ENCODE results near the gene HTR6. TPM values are rescaled to one million over a fixed set of nuclear protein-coding genes. Genes with fewer than 3 reads are reported as not detected.

HTR6 gene
- total and polyA plus RNA-seq, 2 of the 4 experiments (the other 2 are of a cell fraction) = not detected

DNA sequence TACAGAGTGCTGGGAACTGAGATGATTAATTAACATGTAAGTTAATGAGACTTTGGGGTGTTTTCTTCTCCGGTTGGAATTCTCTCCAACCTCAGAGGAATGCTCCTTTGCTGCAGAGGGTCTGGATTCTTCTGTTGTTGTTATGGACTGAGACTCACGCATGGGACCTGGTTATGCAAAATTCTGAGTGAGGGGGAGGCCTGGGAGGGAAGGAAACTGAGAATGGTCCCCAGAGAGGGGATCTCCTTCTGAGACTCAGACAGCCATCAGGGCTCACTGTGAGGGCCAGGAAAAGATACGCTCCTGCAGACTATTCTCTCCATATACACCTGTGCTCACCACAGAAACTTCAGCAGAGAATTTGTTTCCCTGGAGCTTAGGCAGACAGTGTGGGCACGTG, 56.3 kb downstream of the HTR6 start:
- H4K91ac ChIP-seq (ENCODE audit: insufficient read depth, low read depth, low read length) = no peak overlapping the region
- in situ Hi-C loops (cut with MboI; ENCODE audit: low sequenced_read_pairs) (no loop called here), intact Hi-C loops (cut with micrococcal nuclease) (no loop called here), dilution Hi-C loops (cut with HindIII; ENCODE audit: low sequenced_read_pairs, unreplicated experiment) (no loop called here)
- WGBS, 2 experiments (ENCODE audit: extremely low coverage in 2 of 2, insufficient read length in 1 of 2) = no CpG with 5 or more reads among the region's 4 CpGs
- H3K36me3 ChIP-seq (ENCODE audit: control insufficient read depth, insufficient read depth, low read length) = peaks cover 2% of the 10 kb centered on the region; the same call in 1 of the 2 replicates
- H3K56ac ChIP-seq (ENCODE audit: extremely low read depth, insufficient read depth, low read length) = no peak overlapping the region
- H2BK5ac ChIP-seq (ENCODE audit: low read depth, low read length, poor library complexity, severe bottlenecking) = no peak overlapping the region
- no peak overlapping the region for H2BK15ac ChIP-seq (ENCODE audit: low read depth, low read length)
- no peak overlapping the region for H4K5ac ChIP-seq (ENCODE audit: low read depth, low read length)
- H3K27me3 ChIP-seq (ENCODE audit: control insufficient read depth, insufficient read depth, low read length) = no peaks in the 10 kb centered on the region
- DNase-seq = no peak
- no peak overlapping the region for H3K23ac ChIP-seq (ENCODE audit: low read depth, low read length)
- no peak overlapping the region for H3K27ac ChIP-seq (ENCODE audit: insufficient read depth, low read length)
- ChIA-PET POLR2A (ENCODE audit: unreplicated experiment) (no interaction called here), CTCF (no interaction called here)
- no peaks in the 10 kb centered on the region for H3K9me3 ChIP-seq (ENCODE audit: control insufficient read depth, insufficient read depth, low read length)
- H3K14ac ChIP-seq (replicated peaks; ENCODE audit: low read depth, low read length) = no peak overlapping the region
- no peak overlapping the region for H3K4me2 ChIP-seq (ENCODE audit: low read depth, low read length)
- no peak overlapping the region for H4K8ac ChIP-seq (ENCODE audit: low read depth in 2 of 2, low read length in 2 of 2)
- H3K79me1 ChIP-seq (ENCODE audit: low read depth in 1 of 2, low read length in 2 of 2) = no peaks in the 10 kb centered on the region
- no TSS peak for BruUV-seq (replicated peaks)
- no peak overlapping the region for H2AK5ac ChIP-seq (ENCODE audit: low read depth, low read length)
- no peak overlapping the region for H3K4me3 ChIP-seq (ENCODE audit: insufficient read depth, low read depth, low read length)
- no peak overlapping the region for H2BK20ac ChIP-seq (ENCODE audit: low read depth, low read length)
- no peak overlapping the region for H2AK9ac ChIP-seq (replicated peaks; ENCODE audit: low read depth, low read length, poor library complexity)
- ATAC-seq (ENCODE audit: low read depth) = no peak
- H3K4me1 ChIP-seq (ENCODE audit: control insufficient read depth, insufficient read depth, low read length) = no peaks in the 10 kb centered on the region
- no peaks in the 10 kb centered on the region for H4K20me1 ChIP-seq (ENCODE audit: insufficient read depth, low read length)
- no peak overlapping the region for H3K18ac ChIP-seq (ENCODE audit: low read depth, low read length)
- no peaks in the 10 kb centered on the region for H3K9me1 ChIP-seq (ENCODE audit: insufficient read depth, low read length)
- no peak overlapping the region for H2AFZ ChIP-seq (replicated peaks; ENCODE audit: low read length, poor library complexity)
- no peak overlapping the region for H3K9ac ChIP-seq (ENCODE audit: low read depth, low read length)
- TF ChIP-seq POLR2A (IDR thresholded peaks at IDR 0.05; ENCODE audit: low read depth, low read length) (no peak), BHLHE40 (IDR thresholded peaks at IDR 0.05; ENCODE audit: low read depth, low read length) (no peak), CHD1 (IDR thresholded peaks at IDR 0.05; ENCODE audit: low read depth, low read length) (no peak), RAD21 (IDR thresholded peaks at IDR 0.05; ENCODE audit: low read length) (no peak), CEBPB (IDR thresholded peaks at IDR 0.05; ENCODE audit: low read depth, low read length) (no peak), RCOR1 (IDR thresholded peaks at IDR 0.05; ENCODE audit: insufficient replicate concordance, low read length) (no peak), FOS (IDR thresholded peaks at IDR 0.05; ENCODE audit: low read depth, low read length) (no peak), MAFK (IDR thresholded peaks at IDR 0.05; ENCODE audit: low read depth, low read length) (no peak), SMC3 (IDR thresholded peaks at IDR 0.05; ENCODE audit: low read depth, low read length) (no peak)
- TF ChIP-seq, protein P1, sequence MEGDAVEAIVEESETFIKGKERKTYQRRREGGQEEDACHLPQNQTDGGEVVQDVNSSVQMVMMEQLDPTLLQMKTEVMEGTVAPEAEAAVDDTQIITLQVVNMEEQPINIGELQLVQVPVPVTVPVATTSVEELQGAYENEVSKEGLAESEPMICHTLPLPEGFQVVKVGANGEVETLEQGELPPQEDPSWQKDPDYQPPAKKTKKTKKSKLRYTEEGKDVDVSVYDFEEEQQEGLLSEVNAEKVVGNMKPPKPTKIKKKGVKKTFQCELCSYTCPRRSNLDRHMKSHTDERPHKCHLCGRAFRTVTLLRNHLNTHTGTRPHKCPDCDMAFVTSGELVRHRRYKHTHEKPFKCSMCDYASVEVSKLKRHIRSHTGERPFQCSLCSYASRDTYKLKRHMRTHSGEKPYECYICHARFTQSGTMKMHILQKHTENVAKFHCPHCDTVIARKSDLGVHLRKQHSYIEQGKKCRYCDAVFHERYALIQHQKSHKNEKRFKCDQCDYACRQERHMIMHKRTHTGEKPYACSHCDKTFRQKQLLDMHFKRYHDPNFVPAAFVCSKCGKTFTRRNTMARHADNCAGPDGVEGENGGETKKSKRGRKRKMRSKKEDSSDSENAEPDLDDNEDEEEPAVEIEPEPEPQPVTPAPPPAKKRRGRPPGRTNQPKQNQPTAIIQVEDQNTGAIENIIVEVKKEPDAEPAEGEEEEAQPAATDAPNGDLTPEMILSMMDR (conservative IDR thresholded peaks at IDR 0.05; ENCODE audit: low read depth, low read length) = no peak
- TF ChIP-seq, protein P2, sequence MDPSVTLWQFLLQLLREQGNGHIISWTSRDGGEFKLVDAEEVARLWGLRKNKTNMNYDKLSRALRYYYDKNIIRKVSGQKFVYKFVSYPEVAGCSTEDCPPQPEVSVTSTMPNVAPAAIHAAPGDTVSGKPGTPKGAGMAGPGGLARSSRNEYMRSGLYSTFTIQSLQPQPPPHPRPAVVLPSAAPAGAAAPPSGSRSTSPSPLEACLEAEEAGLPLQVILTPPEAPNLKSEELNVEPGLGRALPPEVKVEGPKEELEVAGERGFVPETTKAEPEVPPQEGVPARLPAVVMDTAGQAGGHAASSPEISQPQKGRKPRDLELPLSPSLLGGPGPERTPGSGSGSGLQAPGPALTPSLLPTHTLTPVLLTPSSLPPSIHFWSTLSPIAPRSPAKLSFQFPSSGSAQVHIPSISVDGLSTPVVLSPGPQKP (IDR thresholded peaks at IDR 0.05; ENCODE audit: borderline replicate concordance, low read depth, low read length) = no peak
- H2BK120ac ChIP-seq (ENCODE audit: low read depth, low read length) = no peak overlapping the region
- no peak overlapping the region for H3K4ac ChIP-seq (ENCODE audit: low read depth, low read length)
